ENCODE data around the gene BMP6. TPM values are rescaled to one million over a fixed set of nuclear protein-coding genes. Genes with fewer than 3 reads are reported as not detected.

BMP6 gene
- total and polyA plus RNA-seq, 11 donors, result 1.1 to 5.1 (median 2.7) TPM

DNA sequence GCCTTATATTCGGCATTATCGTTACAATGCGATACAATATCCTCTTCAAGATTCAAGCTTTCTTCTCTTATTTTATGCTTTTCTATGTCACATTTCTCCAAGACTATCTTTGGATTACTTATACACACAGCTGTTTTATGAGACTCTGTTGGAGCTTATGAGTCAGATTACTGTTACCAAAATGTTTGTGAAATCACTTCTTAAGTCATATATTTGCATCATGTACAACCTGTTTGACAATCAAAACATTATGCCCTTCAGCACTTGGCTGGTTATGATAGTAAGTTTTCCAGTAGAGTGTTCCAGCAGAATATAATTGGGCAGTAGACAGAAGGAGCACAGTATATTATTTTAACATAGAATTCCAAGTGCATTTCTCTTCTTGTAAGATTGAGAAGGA, 35.2 kb downstream of the BMP6 start:
- peaks cover 0 to 2% (median 0%) of the 10 kb centered on the region in 12 donors for H3K4me1 ChIP-seq
- DNase-seq (no peak), ATAC-seq (no peak)
- no peaks in the 10 kb centered on the region for H3K36me3 ChIP-seq
- no peak for TF ChIP-seq POLR2A (IDR thresholded peaks at IDR 0.05)
- TF ChIP-seq, protein P1, sequence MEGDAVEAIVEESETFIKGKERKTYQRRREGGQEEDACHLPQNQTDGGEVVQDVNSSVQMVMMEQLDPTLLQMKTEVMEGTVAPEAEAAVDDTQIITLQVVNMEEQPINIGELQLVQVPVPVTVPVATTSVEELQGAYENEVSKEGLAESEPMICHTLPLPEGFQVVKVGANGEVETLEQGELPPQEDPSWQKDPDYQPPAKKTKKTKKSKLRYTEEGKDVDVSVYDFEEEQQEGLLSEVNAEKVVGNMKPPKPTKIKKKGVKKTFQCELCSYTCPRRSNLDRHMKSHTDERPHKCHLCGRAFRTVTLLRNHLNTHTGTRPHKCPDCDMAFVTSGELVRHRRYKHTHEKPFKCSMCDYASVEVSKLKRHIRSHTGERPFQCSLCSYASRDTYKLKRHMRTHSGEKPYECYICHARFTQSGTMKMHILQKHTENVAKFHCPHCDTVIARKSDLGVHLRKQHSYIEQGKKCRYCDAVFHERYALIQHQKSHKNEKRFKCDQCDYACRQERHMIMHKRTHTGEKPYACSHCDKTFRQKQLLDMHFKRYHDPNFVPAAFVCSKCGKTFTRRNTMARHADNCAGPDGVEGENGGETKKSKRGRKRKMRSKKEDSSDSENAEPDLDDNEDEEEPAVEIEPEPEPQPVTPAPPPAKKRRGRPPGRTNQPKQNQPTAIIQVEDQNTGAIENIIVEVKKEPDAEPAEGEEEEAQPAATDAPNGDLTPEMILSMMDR (IDR thresholded peaks at IDR 0.05), result no peak
- no peak overlapping the region for H3K4me3 ChIP-seq
- WGBS, 4 donors, result 97 to 99% (median 99%) methylated on average over 3 of the region's 3 CpGs
- intact Hi-C loops (cut with DNase I), result no loop called here
- peaks cover 0 to 9% (median 0%) of the 10 kb centered on the region in 12 donors for H3K9me3 ChIP-seq
- H3K27ac ChIP-seq, result no peak overlapping the region
- H3K27me3 ChIP-seq, result peaks cover 0 to 7% (median 0%) of the 10 kb centered on the region in 9 donors

DNA sequence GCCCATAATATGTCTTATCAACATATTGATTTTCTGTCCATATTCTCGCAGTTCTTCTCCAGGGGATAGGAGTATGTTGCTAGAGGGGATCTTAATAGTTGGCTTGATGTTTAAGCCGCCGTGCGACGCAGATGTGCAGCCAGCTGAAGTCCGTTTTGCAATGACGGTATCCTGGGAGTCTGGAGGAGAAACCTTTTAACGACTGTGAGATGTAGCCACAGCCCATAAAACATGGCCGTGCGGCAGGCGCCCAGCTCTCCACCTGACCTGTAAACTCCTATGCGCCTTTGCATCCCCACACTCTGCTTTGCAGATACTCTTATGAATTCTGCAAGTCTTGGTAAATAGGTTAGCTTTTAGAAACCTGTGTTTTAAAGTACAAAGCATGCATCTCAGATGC, 36.9 kb downstream of the BMP6 start:
- Histone ChIP-seq H3K36me3 (no peaks in the 10 kb centered on the region), H3K27me3 (peaks cover 0 to 7% (median 0%) of the 10 kb centered on the region in 9 donors), H3K4me1 (peaks cover 0 to 2% (median 0%) of the 10 kb centered on the region in 12 donors), H3K27ac (no peak overlapping the region), H3K4me3 (no peak overlapping the region), H3K9me3 (peaks cover 0 to 4% (median 0%) of the 10 kb centered on the region in 12 donors)
- intact Hi-C loops (cut with DNase I), result no loop called here
- 77 to 89% (median 88%) methylated on average over 12 of the region's 12 CpGs for WGBS, 4 donors
- TF ChIP-seq, protein P1 (IDR thresholded peaks at IDR 0.05), result no peak
- no peak for TF ChIP-seq POLR2A (IDR thresholded peaks at IDR 0.05)
- no peak for DNase-seq
- no peak for ATAC-seq

DNA sequence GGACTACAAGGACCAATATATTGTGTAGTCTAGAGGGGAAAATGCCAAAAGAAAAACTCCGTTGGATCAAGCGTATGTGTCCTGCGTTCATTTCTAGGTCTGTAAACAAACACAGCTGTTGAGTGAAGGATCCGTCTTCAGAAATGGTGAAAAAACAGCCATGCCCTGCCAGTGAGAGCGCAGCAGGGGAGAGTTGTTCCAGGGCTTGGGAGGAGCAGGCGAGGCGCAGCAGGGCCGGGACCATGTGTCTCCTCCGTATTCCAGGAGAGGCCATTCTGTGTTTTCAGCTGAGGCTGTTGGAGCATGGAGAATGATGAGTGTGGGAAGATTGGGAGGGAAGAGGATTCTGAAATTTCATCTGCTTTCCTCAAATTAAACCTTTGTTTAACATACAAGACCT, 38.0 kb downstream of the BMP6 start:
- no peak for TF ChIP-seq POLR2A (IDR thresholded peaks at IDR 0.05)
- TF ChIP-seq, protein P1 (IDR thresholded peaks at IDR 0.05), result no peak
- Histone ChIP-seq H3K9me3 (peaks cover 0 to 4% (median 0%) of the 10 kb centered on the region in 12 donors), H3K27me3 (peaks cover 0 to 7% (median 0%) of the 10 kb centered on the region in 9 donors), H3K4me3 (no peak overlapping the region), H3K4me1 (peaks cover 0 to 2% (median 0%) of the 10 kb centered on the region in 12 donors), H3K36me3 (no peaks in the 10 kb centered on the region), H3K27ac (no peak overlapping the region)
- intact Hi-C loops (cut with DNase I), result no loop called here
- peak in 2 of 4 donors; percentile 26 to 56 for ATAC-seq
- WGBS, 4 donors, result 73 to 82% (median 80%) methylated on average over 9 of the region's 9 CpGs
- no peak for DNase-seq

DNA sequence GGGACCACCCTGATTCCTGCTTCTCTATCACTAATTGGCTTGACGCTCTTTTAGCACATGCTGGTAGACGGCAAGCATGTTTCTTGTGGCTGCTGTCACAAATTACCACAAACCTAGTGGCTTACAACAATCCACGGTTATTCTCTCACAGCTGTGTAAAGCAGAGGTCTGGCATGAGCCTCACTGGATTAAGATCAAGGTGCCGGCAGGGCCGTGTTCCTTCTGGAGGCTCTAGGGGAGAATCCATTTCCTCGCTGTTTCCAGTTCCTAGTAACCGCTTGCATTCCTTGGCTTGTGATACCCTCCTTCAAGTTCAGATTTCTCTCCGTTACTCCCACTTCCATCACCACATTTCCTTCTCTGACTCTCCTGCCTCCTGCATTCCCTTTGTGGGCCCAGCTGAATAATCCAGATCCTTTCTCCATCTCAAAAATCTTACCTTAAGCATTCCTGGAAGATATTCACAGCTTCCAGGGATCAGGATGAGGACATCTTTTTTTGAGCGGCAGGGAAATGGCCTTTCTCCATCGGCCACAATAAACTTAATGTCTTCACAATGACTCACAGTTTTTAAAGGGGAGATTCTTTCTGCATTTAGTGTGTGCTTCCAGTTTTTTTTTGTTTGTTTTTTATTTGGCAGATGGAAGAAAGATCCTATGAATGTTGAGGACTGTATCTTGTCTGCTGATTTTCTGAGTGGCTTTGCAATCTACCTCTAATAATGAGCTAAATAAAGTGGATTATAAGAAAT, 39.9 kb downstream of the BMP6 start:
- ATAC-seq (no peak), DNase-seq (no peak)
- Histone ChIP-seq H3K27me3 (peaks cover 0 to 7% (median 0%) of the 10 kb centered on the region in 9 donors), H3K4me3 (no peak overlapping the region), H3K9me3 (peaks cover 0 to 4% (median 0%) of the 10 kb centered on the region in 12 donors), H3K36me3 (no peaks in the 10 kb centered on the region), H3K27ac (no peak overlapping the region), H3K4me1 (peaks cover 0 to 2% (median 0%) of the 10 kb centered on the region in 12 donors)
- 87 to 94% (median 91%) methylated on average over 10 of the region's 10 CpGs for WGBS, 4 donors
- TF ChIP-seq POLR2A (IDR thresholded peaks at IDR 0.05), result no peak
- TF ChIP-seq, protein P1 (IDR thresholded peaks at IDR 0.05), result no peak
- intact Hi-C loops (cut with DNase I), result no loop called here

All from heart left ventricle (tissue), 16 donors.